Putamen (tissue), 1 donor: ENCODE measurements around the gene B3GAT1.

Experiments used
- DNase-seq: peaks from one replicate; pipeline ENCODE4 v3.0.0-alpha.2; 2016; ENCODE audit warnings: low spot score

Gene B3GAT1

GRCh38 chr11:134390706-134391569 lies 21.1 kb downstream of the B3GAT1 start:
- DNase-seq: no peak

DNA sequence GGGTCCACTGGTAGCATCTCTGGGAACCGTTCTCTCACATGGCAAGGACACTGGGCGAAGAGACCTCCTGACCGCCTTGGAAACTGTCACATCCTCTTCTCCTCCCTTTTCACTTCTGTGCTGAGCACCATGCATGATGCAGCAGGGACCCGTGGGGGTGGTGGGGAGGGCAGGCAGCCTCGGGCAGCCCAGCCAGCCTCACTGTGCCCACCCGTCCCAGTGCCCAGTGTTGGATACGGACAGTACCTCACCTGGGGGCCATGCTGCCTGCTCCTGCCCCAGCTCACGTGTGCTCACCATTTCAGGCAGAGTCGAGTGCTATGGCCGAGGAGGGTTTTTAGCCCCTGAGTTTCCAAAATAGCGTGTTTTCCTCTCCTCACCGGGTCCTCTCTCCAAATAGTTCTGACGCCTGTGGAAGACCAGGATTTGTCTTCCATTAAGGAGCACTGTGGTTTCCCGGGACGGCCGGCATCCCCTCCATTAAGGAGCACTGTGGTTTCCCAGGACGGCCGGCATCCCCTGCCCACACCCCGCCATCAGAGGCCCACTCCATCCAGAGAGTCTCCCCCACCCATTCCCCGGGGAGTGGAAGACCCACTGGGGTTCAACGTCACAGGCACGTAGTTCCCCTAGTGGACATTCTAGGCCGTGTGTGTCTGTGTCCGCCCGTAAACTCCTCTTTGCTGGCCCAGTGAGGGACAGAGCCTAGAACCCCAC lies 22.4 kb downstream of the B3GAT1 start:
- DNase-seq: no peak

- DNase-seq: no peak
Measured at GRCh38 chr11:134388590-134388989, 23.5 kb downstream of the B3GAT1 start.

DNA sequence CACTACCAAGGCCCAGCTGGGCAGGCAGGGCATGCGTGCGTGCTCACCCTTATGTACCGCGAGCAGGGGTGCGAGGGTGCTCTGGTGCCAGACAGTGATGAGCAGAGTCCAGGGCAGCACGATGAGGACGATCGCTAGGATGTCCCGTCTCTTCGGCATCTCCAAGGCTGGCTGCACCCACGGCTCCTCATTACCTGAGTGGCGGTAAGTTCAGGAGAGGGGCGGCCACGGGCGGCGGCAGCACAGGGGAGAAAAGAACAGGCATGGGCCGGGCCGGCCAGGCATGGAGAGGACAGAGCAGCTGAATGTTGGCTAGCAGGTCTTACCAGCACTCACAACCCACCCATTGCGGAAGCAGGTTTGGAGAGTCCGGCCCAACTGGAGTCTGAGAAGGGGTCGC lies 24.5 kb downstream of the B3GAT1 start:
- DNase-seq: no peak

GRCh38 chr11:134386945-134387344 lies 25.1 kb downstream of the B3GAT1 start:
- no peak for DNase-seq

DNA sequence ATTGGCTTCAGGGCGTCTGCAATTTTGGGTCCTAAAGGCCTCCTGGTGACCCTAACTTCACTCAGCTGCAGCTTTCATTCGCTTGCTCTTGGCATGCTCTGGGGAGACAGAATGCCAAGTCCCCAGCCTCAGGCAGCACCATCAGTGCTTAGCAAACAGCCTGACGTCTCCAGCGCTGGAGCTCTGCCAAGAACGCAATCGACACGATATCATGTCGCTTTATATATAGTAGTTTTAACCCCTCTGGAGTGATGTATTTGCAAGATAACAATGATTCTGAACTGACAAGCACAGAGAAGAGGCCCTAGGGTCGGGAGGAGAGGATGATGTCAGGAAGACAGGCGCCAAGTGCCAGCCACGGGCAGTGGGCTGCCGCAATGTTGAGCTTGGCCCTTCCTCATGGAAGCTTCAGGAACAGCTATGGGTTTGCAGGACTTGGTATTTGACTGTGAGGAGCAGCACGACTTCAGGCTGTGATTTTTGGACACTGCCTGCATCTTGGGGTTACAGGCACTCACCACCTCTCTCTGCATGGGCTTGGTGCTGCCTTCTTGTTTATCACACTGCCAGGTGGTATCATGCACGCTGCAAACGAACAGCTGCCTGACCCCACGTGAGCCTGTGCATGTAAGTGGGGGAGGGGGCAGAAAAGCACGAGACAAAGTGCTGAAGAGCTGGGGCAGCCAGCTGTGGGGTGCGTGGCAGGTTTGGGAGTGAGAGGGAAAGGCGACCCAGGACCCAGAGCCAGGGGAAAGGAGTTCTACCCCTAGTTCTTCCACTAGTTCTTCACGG lies 26.1 kb downstream of the B3GAT1 start:
- no peak for DNase-seq

DNA sequence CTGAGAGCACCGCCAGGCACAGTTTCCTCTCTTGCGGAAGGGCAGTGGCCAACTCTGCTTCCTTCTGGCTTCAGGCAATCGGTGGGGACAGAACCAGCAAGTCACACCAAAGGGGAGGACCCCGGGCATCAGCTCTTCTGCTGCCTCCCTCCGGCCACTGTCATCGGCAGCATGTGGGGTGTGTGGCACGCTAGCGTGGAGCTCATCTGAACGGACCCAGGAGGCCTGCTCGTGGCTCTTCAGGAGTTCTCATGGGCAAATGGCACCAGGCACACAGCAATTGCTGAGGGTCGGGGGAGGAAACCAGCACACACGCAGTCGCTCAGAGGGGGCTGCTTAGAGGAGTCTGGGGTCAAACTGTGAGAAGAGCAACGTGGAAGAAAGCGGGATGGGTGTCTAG lies 26.9 kb downstream of the B3GAT1 start:
- no peak for DNase-seq

DNA sequence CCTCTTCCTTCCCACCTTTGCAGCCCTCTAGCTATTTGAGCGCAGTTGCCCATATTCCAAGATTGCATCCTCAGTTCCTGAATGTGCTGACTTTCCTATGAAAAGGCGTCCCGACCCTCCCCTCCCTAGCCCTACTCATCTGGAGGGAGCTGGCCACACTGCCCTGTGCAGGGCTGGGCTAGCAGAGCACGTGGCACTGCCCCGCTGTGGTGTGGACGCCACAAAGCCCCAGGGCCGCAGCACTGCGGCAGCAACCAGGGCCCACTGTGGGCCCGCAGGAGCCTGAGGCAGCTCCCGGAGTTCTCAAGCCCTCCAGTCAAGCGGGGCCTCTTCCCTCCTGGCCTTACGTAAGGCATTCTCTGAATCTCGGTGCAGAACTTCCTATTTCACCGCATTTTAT lies 27.6 kb downstream of the B3GAT1 start:
- DNase-seq: no peak

DNA sequence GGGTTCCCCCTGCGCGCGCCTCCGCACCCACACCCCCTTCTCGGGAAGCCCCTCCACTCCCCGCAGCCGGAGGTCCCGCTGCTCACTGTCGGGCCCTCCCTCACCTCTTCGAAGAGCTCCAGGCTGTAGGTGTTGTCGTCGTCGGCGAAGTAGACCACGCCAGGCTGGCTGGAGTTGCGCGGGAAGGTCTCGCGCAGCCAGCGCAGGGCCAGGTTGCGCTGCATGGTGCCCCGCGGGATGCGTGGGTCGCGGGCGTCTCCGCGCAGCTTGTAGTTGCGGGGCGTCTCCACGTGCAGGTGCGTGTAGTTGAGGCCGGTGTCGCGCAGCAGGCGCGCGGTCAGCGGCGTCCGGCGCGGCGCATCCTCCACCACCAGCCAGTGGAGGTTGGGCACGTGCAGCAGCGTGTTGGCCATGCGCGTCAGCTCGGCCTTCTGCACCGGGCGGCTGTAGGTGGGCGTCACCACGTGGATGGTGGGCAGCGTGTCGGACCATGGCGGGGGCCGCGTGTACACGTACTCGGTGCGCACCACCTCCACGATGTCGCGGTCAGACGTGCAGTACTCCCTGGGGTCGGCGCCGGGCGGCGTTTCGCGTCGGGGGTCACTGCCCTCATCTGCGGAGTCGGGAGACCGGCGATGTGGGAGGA lies 28.3 kb downstream of the B3GAT1 start:
- DNase-seq: no peak

DNA sequence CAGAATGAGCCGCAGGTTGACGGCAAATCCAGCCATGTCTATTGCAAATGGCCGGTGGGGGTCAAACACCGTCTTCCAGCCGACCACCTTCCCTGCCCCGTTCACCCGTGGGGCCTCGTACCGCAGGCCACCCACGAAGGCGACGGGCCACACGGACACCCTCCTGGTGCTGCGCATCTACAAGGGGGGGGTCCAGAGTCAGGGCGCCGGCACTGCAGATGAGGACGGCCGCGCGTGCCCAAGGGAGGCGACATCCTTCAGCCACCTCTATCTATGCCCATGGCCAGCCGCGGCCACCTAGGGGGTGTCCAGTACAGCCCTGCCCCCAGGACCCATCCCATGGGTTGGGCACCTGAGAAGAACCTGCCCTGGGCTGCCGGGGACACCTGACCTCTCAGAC lies 29.2 kb downstream of the B3GAT1 start:
- no peak for DNase-seq

- DNase-seq: no peak
Measured at GRCh38 chr11:134382257-134382656, 29.8 kb downstream of the B3GAT1 start.

- no peak for DNase-seq
Measured at GRCh38 chr11:134380785-134381184, 31.3 kb downstream of the B3GAT1 start.

DNA sequence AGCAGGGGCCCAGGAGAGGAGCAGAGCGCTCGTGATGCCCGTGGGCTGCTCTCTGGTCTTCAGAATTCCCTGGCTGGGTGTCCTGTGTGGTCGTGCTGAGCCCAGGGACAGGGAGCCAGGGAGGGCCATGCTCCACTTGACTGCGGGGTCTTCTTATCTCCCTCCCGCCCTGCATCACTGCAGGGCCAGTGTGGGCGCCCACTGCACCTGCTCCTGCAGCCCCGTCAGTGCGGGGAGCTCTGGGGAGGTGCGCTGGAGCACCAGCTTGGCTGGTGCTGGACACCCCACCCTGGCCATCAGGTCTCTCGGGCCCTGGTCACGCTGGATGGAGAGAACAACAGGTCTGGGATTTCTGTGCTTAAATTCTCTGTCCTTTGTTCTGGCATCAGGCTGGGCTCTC lies 31.8 kb downstream of the B3GAT1 start:
- DNase-seq: no peak

GRCh38 chr11:134379241-134379640 lies 32.8 kb downstream of the B3GAT1 start:
- DNase-seq: no peak

- no peak for DNase-seq
Measured at GRCh38 chr11:134377876-134378275, 34.2 kb downstream of the B3GAT1 start.

DNA sequence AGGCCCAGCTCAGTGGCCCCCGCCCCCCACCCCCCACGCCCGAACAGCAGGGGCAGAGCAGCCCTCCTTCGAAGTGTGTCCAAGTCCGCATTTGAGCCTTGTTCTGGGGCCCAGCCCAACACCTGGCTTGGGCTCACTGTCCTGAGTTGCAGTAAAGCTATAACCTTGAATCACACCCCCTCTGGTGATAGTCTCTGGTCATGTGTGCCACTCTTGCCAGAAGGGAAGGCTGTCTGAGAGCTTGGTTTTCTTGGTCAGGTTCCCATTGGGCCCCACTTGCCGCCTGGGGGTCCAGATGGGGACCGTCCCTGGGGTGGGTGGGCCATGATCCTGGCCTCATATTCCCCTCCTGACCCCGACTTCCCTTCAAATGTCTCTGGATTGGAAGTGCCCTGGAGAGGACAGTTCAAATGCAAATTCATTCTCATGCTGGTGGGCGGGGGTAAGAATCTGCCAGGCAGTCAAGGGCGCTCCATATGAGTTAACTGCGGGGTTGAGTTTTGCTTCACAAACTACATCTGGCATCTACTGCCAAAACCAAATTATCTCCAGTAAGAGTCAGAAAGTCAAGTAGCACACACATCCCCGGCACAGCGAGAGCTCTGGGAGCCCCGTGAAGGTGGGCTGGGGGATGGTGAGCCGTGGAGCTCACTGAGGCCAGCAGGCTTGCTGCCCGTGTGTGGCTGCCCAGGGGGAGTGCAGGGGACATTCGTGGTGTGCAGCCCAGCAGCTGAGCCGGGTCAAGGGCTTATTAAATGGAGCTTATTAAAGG lies 35.7 kb downstream of the B3GAT1 start:
- DNase-seq: no peak

GRCh38 chr11:134374891-134375550 lies 37.0 kb downstream of the B3GAT1 start:
- no peak for DNase-seq

GRCh38 chr11:134374171-134374570 lies 37.9 kb downstream of the B3GAT1 start:
- DNase-seq: no peak

GRCh38 chr11:134373591-134374052 lies 38.4 kb downstream of the B3GAT1 start:
- DNase-seq: no peak

DNA sequence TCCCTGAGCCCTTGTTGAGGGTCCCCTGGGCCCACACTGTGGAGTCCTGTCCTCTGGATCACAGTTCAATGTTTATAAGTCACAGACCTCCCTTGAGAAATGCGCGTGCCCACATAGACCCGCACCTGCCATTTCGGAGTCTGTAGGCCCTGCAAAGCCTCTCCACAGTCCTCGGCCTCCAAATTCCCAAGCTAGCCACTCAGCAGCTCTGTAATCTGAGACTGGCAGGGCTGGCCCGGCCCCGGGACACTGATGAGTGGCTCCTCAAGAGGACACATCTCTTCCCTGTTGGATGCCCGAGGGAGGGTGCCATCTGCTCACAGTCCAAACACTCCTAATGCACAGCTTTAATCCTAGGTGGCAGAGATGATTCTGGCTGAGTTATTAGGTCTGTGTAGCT lies 39.1 kb downstream of the B3GAT1 start:
- DNase-seq: no peak

DNA sequence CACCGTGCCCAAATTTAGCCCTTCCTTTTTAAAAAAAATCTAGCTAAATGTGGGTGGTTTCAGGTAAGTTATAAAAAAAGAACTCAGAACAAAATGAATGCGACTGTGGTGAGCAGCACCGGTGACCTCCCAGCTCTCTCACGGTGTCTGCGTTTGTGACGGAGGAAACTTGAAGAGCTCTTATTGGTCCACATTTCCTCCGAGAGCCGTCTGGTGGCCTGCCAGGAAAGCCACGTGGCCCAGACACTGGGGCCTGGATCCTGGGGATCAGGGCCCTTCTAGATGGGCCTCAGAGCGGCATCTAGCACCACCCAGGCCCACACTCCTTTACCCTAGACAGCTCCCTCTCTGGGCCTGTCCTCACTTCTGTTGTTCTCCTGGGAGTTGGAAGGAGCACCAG lies 39.5 kb downstream of the B3GAT1 start:
- no peak for DNase-seq
